Measurements from ENCODE around the gene PBX3. TPM values are rescaled to one million over a fixed set of nuclear protein-coding genes. Genes with fewer than 3 reads are reported as not detected.

The PBX3 gene
- total and polyA plus RNA-seq, 2 experiments from 2014 or later, result 13.4 to 30.9 TPM

DNA sequence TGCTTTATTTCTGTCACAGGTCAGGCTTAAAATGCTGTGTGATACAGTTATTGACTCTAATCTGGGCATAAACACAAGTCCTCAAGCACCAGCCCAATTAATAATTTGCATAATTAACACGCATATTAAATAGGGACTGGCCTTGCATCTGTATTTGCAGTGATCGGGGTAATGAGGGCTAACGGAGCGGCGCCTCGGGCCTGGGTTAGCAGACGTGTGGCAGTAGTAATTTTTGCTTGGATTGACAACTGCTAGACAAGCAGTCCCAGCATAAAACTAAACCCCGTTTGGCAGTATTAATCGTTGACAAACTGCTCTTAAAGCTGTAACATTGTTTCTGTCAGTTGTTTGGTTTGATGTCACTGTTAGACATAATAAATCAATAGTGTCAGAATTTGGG is 109.2 kb downstream of the PBX3 start:
- no peak for DNase-seq
- Histone ChIP-seq H3K9me2 (ENCODE audit: insufficient read depth) (no peaks in the 10 kb centered on the region), H3K4me2 (ENCODE audit: unreplicated experiment) (peak overlapping the region; percentile 35), H3K36me3 (ENCODE audit: low read depth) (no peaks in the 10 kb centered on the region), H3K79me2 (ENCODE audit: insufficient read depth) (peaks cover 89% of the 10 kb centered on the region), H3K4me3 (no peak overlapping the region), H3K4me1 (ENCODE audit: insufficient read depth) (peaks cover 41% of the 10 kb centered on the region), H3K9ac (0 out of 2 replicates have a peak overlapping the region, but pooled peaks have one; percentile 1), H3K9me3 (ENCODE audit: low read depth) (no peaks in the 10 kb centered on the region), H4K20me1 (ENCODE audit: insufficient read depth) (no peaks in the 10 kb centered on the region), H2AFZ (peak overlapping the region; percentile 18; the same call in 1 of the 2 replicates), H3F3A (ENCODE audit: insufficient read depth) (peaks cover 13% of the 10 kb centered on the region; the same call in 1 of the 2 replicates), H3K27me3 (replicated peaks; ENCODE audit: insufficient read depth) (no peaks in the 10 kb centered on the region), H3K27ac (no peak overlapping the region)
- 28 to 39% methylated on average over 9 of the region's 9 CpGs for WGBS, 2 experiments (ENCODE audit: low coverage in 1 of 2, low lambda C conversion rate in 2 of 2, missing lambda C conversion rate in 2 of 2)
- in situ Hi-C loops (cut with MboI), result no loop called here
- no peak for TF ChIP-seq EZH2phosphoT487 (IDR thresholded peaks at IDR 0.05; ENCODE audit: insufficient read depth, low read depth)
- no peak for TF ChIP-seq EZH2 (IDR thresholded peaks at IDR 0.05; ENCODE audit: insufficient read depth, poor library complexity, severe bottlenecking)

DNA sequence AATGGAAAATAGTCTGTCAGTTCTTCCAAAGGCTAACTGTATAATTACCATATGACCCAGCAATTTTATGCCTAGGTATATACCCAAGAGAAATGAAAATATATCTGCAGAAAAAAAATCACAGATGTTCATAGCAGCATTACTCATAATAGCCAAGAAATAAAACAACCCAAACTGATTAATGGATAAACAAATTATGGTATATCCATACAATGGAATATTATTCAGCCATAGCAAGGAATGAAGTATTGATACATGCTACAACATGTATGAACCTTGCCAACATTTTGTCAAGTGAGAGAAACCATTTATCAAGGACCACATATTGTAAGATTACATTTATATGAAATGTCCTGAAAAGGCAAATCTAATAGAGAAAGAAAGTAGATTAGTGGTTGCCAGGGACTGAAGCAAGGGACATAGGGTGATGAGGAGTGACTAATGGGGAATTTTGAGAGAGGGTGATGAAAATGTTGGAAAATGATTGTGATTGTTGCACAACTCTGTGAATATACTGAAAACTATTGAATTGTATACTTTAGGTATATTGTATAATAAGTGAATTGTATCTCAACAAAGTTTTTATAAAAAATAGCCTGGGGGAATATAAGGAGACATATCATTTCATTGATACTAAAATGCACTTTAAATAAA is 114.4 kb downstream of the PBX3 start:
- 0 out of 2 replicates have a peak overlapping the region, but pooled peaks have one; percentile 30 for H3K27ac ChIP-seq
- no peak overlapping the region for H2AFZ ChIP-seq
- H3K27me3 ChIP-seq (replicated peaks; ENCODE audit: insufficient read depth), result no peaks in the 10 kb centered on the region
- TF ChIP-seq EZH2 (IDR thresholded peaks at IDR 0.05; ENCODE audit: insufficient read depth, poor library complexity, severe bottlenecking) (no peak), EZH2phosphoT487 (IDR thresholded peaks at IDR 0.05; ENCODE audit: insufficient read depth, low read depth) (no peak)
- H4K20me1 ChIP-seq (ENCODE audit: insufficient read depth), result no peaks in the 10 kb centered on the region
- H3K79me2 ChIP-seq (ENCODE audit: insufficient read depth), result peaks cover 100% of the 10 kb centered on the region
- H3K9me2 ChIP-seq (ENCODE audit: insufficient read depth), result no peaks in the 10 kb centered on the region
- peaks cover 5% of the 10 kb centered on the region for H3K4me1 ChIP-seq (ENCODE audit: insufficient read depth)
- no peak overlapping the region for H3K4me2 ChIP-seq (ENCODE audit: unreplicated experiment)
- H3K9me3 ChIP-seq (ENCODE audit: low read depth), result no peaks in the 10 kb centered on the region
- H3F3A ChIP-seq (ENCODE audit: insufficient read depth), result peaks cover 6% of the 10 kb centered on the region; the same call in 1 of the 2 replicates
- H3K4me3 ChIP-seq, result no peak overlapping the region
- in situ Hi-C loops (cut with MboI), result no loop called here
- peak; percentile 53 for DNase-seq
- H3K9ac ChIP-seq, result no peak overlapping the region
- no peaks in the 10 kb centered on the region for H3K36me3 ChIP-seq (ENCODE audit: low read depth)

DNA sequence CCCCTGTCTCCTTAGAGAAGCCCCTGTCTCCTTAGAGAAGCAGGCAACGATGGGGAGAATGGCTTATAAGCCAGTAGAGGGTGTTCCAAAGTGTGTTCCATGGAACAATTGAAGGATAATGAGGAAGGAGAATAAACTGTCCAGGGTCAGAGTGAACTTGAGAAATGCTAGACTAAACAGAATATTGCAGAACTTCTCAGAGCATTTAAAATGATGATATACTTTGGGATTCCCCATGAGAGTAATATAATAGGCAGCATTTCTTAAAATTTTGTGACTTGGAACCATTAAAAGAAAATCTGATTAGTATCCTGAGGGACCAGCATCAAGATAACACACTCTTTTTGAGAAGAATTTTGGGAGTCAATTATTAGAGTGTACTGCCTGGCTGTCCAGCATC is 116.8 kb downstream of the PBX3 start:
- Histone ChIP-seq H3K27ac (no peak overlapping the region), H3K27me3 (replicated peaks; ENCODE audit: insufficient read depth) (no peaks in the 10 kb centered on the region), H3K4me2 (ENCODE audit: unreplicated experiment) (no peak overlapping the region), H2AFZ (no peak overlapping the region), H3K9me2 (ENCODE audit: insufficient read depth) (no peaks in the 10 kb centered on the region), H3K79me2 (ENCODE audit: insufficient read depth) (peaks cover 97% of the 10 kb centered on the region), H3K9me3 (ENCODE audit: low read depth) (no peaks in the 10 kb centered on the region), H3K36me3 (ENCODE audit: low read depth) (no peaks in the 10 kb centered on the region), H3K4me3 (no peak overlapping the region), H4K20me1 (ENCODE audit: insufficient read depth) (no peaks in the 10 kb centered on the region), H3F3A (ENCODE audit: insufficient read depth) (peaks cover 6% of the 10 kb centered on the region; the same call in 1 of the 2 replicates), H3K4me1 (ENCODE audit: insufficient read depth) (no peaks in the 10 kb centered on the region), H3K9ac (no peak overlapping the region)
- in situ Hi-C loops (cut with MboI), result no loop called here
- 95 to 100% methylated on average over 1 of the region's 1 CpG for WGBS, 2 experiments (ENCODE audit: low coverage in 1 of 2, low lambda C conversion rate in 2 of 2, missing lambda C conversion rate in 2 of 2)
- TF ChIP-seq EZH2 (IDR thresholded peaks at IDR 0.05; ENCODE audit: insufficient read depth, poor library complexity, severe bottlenecking) (no peak), EZH2phosphoT487 (IDR thresholded peaks at IDR 0.05; ENCODE audit: insufficient read depth, low read depth) (no peak)
- DNase-seq, result no peak

DNA sequence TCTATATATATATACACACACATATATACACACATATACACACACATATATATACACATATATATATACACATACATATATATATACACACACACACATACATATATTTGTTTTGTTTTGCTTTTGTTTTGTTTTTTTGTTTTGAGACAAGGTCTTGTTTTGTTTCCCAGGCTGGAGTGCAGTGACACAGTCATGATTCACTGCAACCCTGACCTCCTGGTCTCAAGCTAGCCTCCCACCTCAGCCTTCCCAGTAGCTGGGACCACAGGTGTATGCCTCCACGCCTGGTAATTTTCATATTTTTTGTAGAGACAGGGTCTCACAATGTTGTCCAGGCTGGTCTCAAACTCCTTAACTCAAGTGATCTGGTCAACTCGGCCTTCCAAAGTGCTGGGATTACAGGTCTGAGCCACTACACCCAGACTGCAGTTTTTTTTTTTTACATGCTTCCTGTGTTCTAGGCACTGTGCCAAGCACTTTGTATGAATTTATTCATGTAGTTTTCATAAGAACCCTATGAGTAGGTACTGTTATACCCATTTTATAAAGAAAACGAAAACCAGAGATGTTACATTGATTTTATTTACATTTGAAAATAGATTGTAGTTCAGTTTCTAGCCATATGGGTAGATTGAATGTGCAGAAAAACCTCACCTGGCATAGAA is 120.7 kb downstream of the PBX3 start:
- Histone ChIP-seq H4K20me1 (ENCODE audit: insufficient read depth) (no peaks in the 10 kb centered on the region), H3K27me3 (replicated peaks; ENCODE audit: insufficient read depth) (no peaks in the 10 kb centered on the region), H3K4me2 (ENCODE audit: unreplicated experiment) (no peak overlapping the region), H3K79me2 (ENCODE audit: insufficient read depth) (peaks cover 85% of the 10 kb centered on the region), H3K9me2 (ENCODE audit: insufficient read depth) (no peaks in the 10 kb centered on the region), H3K36me3 (ENCODE audit: low read depth) (no peaks in the 10 kb centered on the region), H2AFZ (no peak overlapping the region), H3K4me3 (no peak overlapping the region), H3F3A (ENCODE audit: insufficient read depth) (no peaks in the 10 kb centered on the region), H3K27ac (no peak overlapping the region), H3K9me3 (ENCODE audit: low read depth) (no peaks in the 10 kb centered on the region), H3K4me1 (ENCODE audit: insufficient read depth) (no peaks in the 10 kb centered on the region), H3K9ac (no peak overlapping the region)
- peak; percentile 17 for DNase-seq
- no peak for TF ChIP-seq EZH2phosphoT487 (IDR thresholded peaks at IDR 0.05; ENCODE audit: insufficient read depth, low read depth)
- no peak for TF ChIP-seq EZH2 (IDR thresholded peaks at IDR 0.05; ENCODE audit: insufficient read depth, poor library complexity, severe bottlenecking)
- WGBS, 2 experiments (ENCODE audit: low coverage in 1 of 2, low lambda C conversion rate in 2 of 2, missing lambda C conversion rate in 2 of 2), result 94 to 96% methylated on average over 3 of the region's 3 CpGs
- in situ Hi-C loops (cut with MboI), result no loop called here
